Measurements from ENCODE around the gene DGKG.

DGKG gene

GRCh38 chr3:186216900-186217819 lies 144.9 kb downstream of the DGKG start:
- FAIRE-seq (no peak), DNase-seq (ENCODE audit: insufficient read length) (no peak)
- TF ChIP-seq TAF1 (IDR thresholded peaks at IDR 0.05; ENCODE audit: borderline replicate concordance, low read depth, low read length): no peak
- TF ChIP-seq POLR2A (IDR thresholded peaks at IDR 0.05; ENCODE audit: low read depth, low read length): no peak
- no peak for TF ChIP-seq POLR2AphosphoS5 (IDR thresholded peaks at IDR 0.05; ENCODE audit: low read depth, low read length)

- TF ChIP-seq POLR2AphosphoS5 (IDR thresholded peaks at IDR 0.05; ENCODE audit: low read depth, low read length): no peak
- no peak for TF ChIP-seq TAF1 (IDR thresholded peaks at IDR 0.05; ENCODE audit: borderline replicate concordance, low read depth, low read length)
- no peak for TF ChIP-seq POLR2A (IDR thresholded peaks at IDR 0.05; ENCODE audit: low read depth, low read length)
- no peak for DNase-seq (ENCODE audit: insufficient read length)
- no peak for FAIRE-seq
Observed at GRCh38 chr3:186214670-186215069, 147.4 kb downstream of the DGKG start.

- DNase-seq (ENCODE audit: insufficient read length): no peak
- FAIRE-seq: no peak
- TF ChIP-seq TAF1 (IDR thresholded peaks at IDR 0.05; ENCODE audit: borderline replicate concordance, low read depth, low read length) (no peak), POLR2A (IDR thresholded peaks at IDR 0.05; ENCODE audit: low read depth, low read length) (no peak), POLR2AphosphoS5 (IDR thresholded peaks at IDR 0.05; ENCODE audit: low read depth, low read length) (no peak)
Observed at GRCh38 chr3:186213946-186214345, 148.1 kb downstream of the DGKG start.

- FAIRE-seq (no peak), DNase-seq (ENCODE audit: insufficient read length) (no peak)
- TF ChIP-seq POLR2A (IDR thresholded peaks at IDR 0.05; ENCODE audit: low read depth, low read length) (no peak), TAF1 (IDR thresholded peaks at IDR 0.05; ENCODE audit: borderline replicate concordance, low read depth, low read length) (no peak), POLR2AphosphoS5 (IDR thresholded peaks at IDR 0.05; ENCODE audit: low read depth, low read length) (no peak)
Observed at GRCh38 chr3:186212611-186213010, 149.4 kb downstream of the DGKG start.

GRCh38 chr3:186210852-186211500 lies 151.1 kb downstream of the DGKG start:
- TF ChIP-seq POLR2A (IDR thresholded peaks at IDR 0.05; ENCODE audit: low read depth, low read length) (no peak), POLR2AphosphoS5 (IDR thresholded peaks at IDR 0.05; ENCODE audit: low read depth, low read length) (no peak), TAF1 (IDR thresholded peaks at IDR 0.05; ENCODE audit: borderline replicate concordance, low read depth, low read length) (no peak)
- FAIRE-seq (no peak), DNase-seq (ENCODE audit: insufficient read length) (no peak)

GRCh38 chr3:186209810-186210752 lies 152.0 kb downstream of the DGKG start:
- DNase-seq (ENCODE audit: insufficient read length) (no peak), FAIRE-seq (no peak)
- TF ChIP-seq POLR2AphosphoS5 (IDR thresholded peaks at IDR 0.05; ENCODE audit: low read depth, low read length) (no peak), POLR2A (IDR thresholded peaks at IDR 0.05; ENCODE audit: low read depth, low read length) (no peak), TAF1 (IDR thresholded peaks at IDR 0.05; ENCODE audit: borderline replicate concordance, low read depth, low read length) (no peak)

- no peak for FAIRE-seq
Observed at GRCh38 chr3:186208296-186208989, 153.6 kb downstream of the DGKG start.

GRCh38 chr3:186207515-186207914 lies 154.5 kb downstream of the DGKG start:
- FAIRE-seq (no peak), DNase-seq (ENCODE audit: insufficient read length) (no peak)
- TF ChIP-seq POLR2AphosphoS5 (IDR thresholded peaks at IDR 0.05; ENCODE audit: low read depth, low read length) (no peak), TAF1 (IDR thresholded peaks at IDR 0.05; ENCODE audit: borderline replicate concordance, low read depth, low read length) (no peak), POLR2A (IDR thresholded peaks at IDR 0.05; ENCODE audit: low read depth, low read length) (no peak)

More at GRCh38 chr3:186208296-186208989, 153.6 kb downstream of the DGKG start:
- DNase-seq (ENCODE audit: insufficient read length): no peak
- TF ChIP-seq POLR2A (IDR thresholded peaks at IDR 0.05; ENCODE audit: low read depth, low read length): no peak
- TF ChIP-seq POLR2AphosphoS5 (IDR thresholded peaks at IDR 0.05; ENCODE audit: low read depth, low read length): no peak
- TF ChIP-seq TAF1 (IDR thresholded peaks at IDR 0.05; ENCODE audit: borderline replicate concordance, low read depth, low read length): no peak

- FAIRE-seq (no peak), DNase-seq (ENCODE audit: insufficient read length) (no peak)
- no peak for TF ChIP-seq POLR2AphosphoS5 (IDR thresholded peaks at IDR 0.05; ENCODE audit: low read depth, low read length)
- TF ChIP-seq TAF1 (IDR thresholded peaks at IDR 0.05; ENCODE audit: borderline replicate concordance, low read depth, low read length): no peak
- no peak for TF ChIP-seq POLR2A (IDR thresholded peaks at IDR 0.05; ENCODE audit: low read depth, low read length)
Observed at GRCh38 chr3:186200726-186201125, 161.3 kb downstream of the DGKG start.

GRCh38 chr3:186198442-186198841 lies 163.6 kb downstream of the DGKG start:
- DNase-seq (ENCODE audit: insufficient read length) (no peak), FAIRE-seq (no peak)
- no peak for TF ChIP-seq POLR2A (IDR thresholded peaks at IDR 0.05; ENCODE audit: low read depth, low read length)

Measured in GM12892 (cell line).